Tibial nerve (tissue), 4 donors: Measurements from ENCODE around the gene DNAJC11.
A peak's percentile ranks its signal among the peaks of the same experiment; 100 is the strongest.

Experiments used
- CTCF ChIP-seq, 5 experiments: fragments of 200-600 bp in 3 of 5; fragments of 450-650 bp in 2 of 5; sonication (generic) in 3 of 5; IDR thresholded peaks; one replicate each; pipeline ENCODE4 v1.5.1; 2016 to 2019; ENCODE audit warnings: antibody characterized with exemption in 5 of 5, mild to moderate bottlenecking in 3 of 5, moderate library complexity in 2 of 5
- EP300 ChIP-seq, 2 donors: sonication (generic); formaldehyde crosslinking; IDR thresholded peaks; one replicate each; pipeline ENCODE4 v1.6.1; 2017; ENCODE audit warnings: antibody characterized with exemption in 2 of 2, mild to moderate bottlenecking in 1 of 2
- POLR2A ChIP-seq, 2 donors: fragments of 450-650 bp; IDR thresholded peaks; one replicate each; pipeline ENCODE4 v1.6.1; 2017; ENCODE audit warnings: antibody characterized with exemption in 2 of 2, mild to moderate bottlenecking in 2 of 2, moderate library complexity in 2 of 2

- TF ChIP-seq POLR2A (IDR thresholded peaks at IDR 0.05) (no peak), CTCF (IDR thresholded peaks at IDR 0.05) (no peak), EP300 (IDR thresholded peaks at IDR 0.05) (peak in 1 of 2 donors; percentile 61)
These were observed 98.2 kb downstream of the DNAJC11 start for GRCh38 chr1:6603238-6603914.
